H9 (cell line): Measurements from ENCODE around the gene ZBTB7A. TPM values are rescaled to one million over a fixed set of nuclear protein-coding genes. Genes with fewer than 3 reads are reported as not detected.

ENCODE experiments used
- DNase-seq: peaks from one replicate; pipeline ENCODE4 v3.0.0-alpha.2; 2017
- H2AFZ ChIP-seq: one replicate; pipeline ENCODE4 v1.6.1; 2013; ENCODE audit warnings: mild to moderate bottlenecking, low read length, control low read depth, moderate library complexity
- H2AK5ac ChIP-seq: 2 replicates; pipeline ENCODE4 v1.6.1; 2013; ENCODE audit warnings: low read length, control low read depth, mixed read lengths; ENCODE audit not compliant: insufficient read length
- H2BK120ac ChIP-seq: one replicate; pipeline ENCODE4 v1.6.1; 2013; ENCODE audit warnings: low read depth, mild to moderate bottlenecking, low read length, control low read depth, inconsistent platforms; ENCODE audit not compliant: poor library complexity, severe bottlenecking
- H2BK12ac ChIP-seq: 2 replicates; pipeline ENCODE4 v1.6.1; 2013; ENCODE audit warnings: low read length, control low read depth, mixed read lengths, low read depth; ENCODE audit not compliant: insufficient read length
- H2BK15ac ChIP-seq: 2 replicates; pipeline ENCODE4 v1.6.1; 2013; ENCODE audit warnings: low read depth, low read length, control low read depth
- H2BK20ac ChIP-seq: one replicate; pipeline ENCODE4 v1.6.1; 2013; ENCODE audit warnings: low read depth, mild to moderate bottlenecking, low read length, control low read depth, inconsistent platforms; ENCODE audit not compliant: poor library complexity, severe bottlenecking
- H2BK5ac ChIP-seq: 2 replicates; pipeline ENCODE4 v1.6.1; 2013; ENCODE audit warnings: low read length, control low read depth, mixed read lengths; ENCODE audit not compliant: insufficient read length
- H3K14ac ChIP-seq: 2 replicates; pipeline ENCODE4 v1.6.1; 2013; ENCODE audit warnings: low read length, control low read depth; ENCODE audit not compliant: insufficient read depth
- H3K18ac ChIP-seq: 2 replicates; pipeline ENCODE4 v1.6.1; 2013; ENCODE audit warnings: low read depth, mild to moderate bottlenecking, mixed read lengths, low read length, control low read depth; ENCODE audit not compliant: insufficient read length
- H3K23ac ChIP-seq: 2 replicates; pipeline ENCODE4 v1.6.1; 2013; ENCODE audit warnings: low read length, control low read depth, mixed read lengths, low read depth; ENCODE audit not compliant: insufficient read length
- H3K23me2 ChIP-seq: 2 replicates; pipeline ENCODE4 v1.6.1; 2013; ENCODE audit warnings: low read depth, mild to moderate bottlenecking, mixed read lengths, low read length, control low read depth; ENCODE audit not compliant: insufficient read length, poor library complexity, severe bottlenecking
- H3K27ac ChIP-seq: 2 replicates; pipeline ENCODE4 v1.5.1; 2013; ENCODE audit warnings: low read length, control low read depth, mixed read lengths, low read depth; ENCODE audit not compliant: insufficient read length
- H3K27me3 ChIP-seq: 2 replicates; pipeline ENCODE4 v1.6.1; 2013; ENCODE audit warnings: low read length, control low read depth, inconsistent platforms; ENCODE audit not compliant: insufficient read depth
- H3K4ac ChIP-seq: 2 replicates; pipeline ENCODE4 v1.6.1; 2013; ENCODE audit warnings: low read depth, mild to moderate bottlenecking, control low read depth, inconsistent platforms, low read length, moderate library complexity
- H3K4me1 ChIP-seq: 2 replicates; pipeline ENCODE4 v1.6.1; 2013; ENCODE audit warnings: low read length, control low read depth, inconsistent platforms; ENCODE audit not compliant: insufficient read depth
- H3K4me2 ChIP-seq: 2 replicates; pipeline ENCODE4 v1.6.1; 2013; ENCODE audit warnings: low read length, control low read depth, mixed read lengths; ENCODE audit not compliant: insufficient read length, insufficient read depth
- H3K56ac ChIP-seq: 2 replicates; pipeline ENCODE4 v1.6.1; 2013; ENCODE audit warnings: low read depth, mild to moderate bottlenecking, mixed read lengths, low read length, control low read depth; ENCODE audit not compliant: insufficient read length
- H3K79me1 ChIP-seq: 2 replicates; pipeline ENCODE4 v1.6.1; 2013; ENCODE audit warnings: low read depth, mild to moderate bottlenecking, moderate library complexity, low read length, control low read depth, inconsistent platforms; ENCODE audit not compliant: insufficient read depth, poor library complexity, severe bottlenecking
- H3K79me2 ChIP-seq: 2 replicates; pipeline ENCODE4 v1.6.1; 2013; ENCODE audit warnings: low read length, control low read depth, inconsistent platforms; ENCODE audit not compliant: insufficient read depth
- H3K9ac ChIP-seq: 2 replicates; pipeline ENCODE4 v1.6.1; 2013; ENCODE audit warnings: low read length, control low read depth, mixed read lengths; ENCODE audit not compliant: insufficient read length; ENCODE audit errors: extremely low read depth
- H3K9me3 ChIP-seq: one replicate; pipeline ENCODE4 v1.6.1; 2013; ENCODE audit warnings: low read depth, low read length, inconsistent platforms; ENCODE audit not compliant: control insufficient read depth
- H3T11ph ChIP-seq: one replicate; pipeline ENCODE4 v1.6.1; 2013; ENCODE audit warnings: mild to moderate bottlenecking, low read length, control low read depth, inconsistent platforms
- H4K20me1 ChIP-seq: one replicate; pipeline ENCODE4 v1.6.1; 2013; ENCODE audit not compliant: control insufficient read depth, insufficient read length, insufficient read depth
- H4K5ac ChIP-seq: 2 replicates; pipeline ENCODE4 v1.6.1; 2013; ENCODE audit warnings: low read depth, mild to moderate bottlenecking, mixed read lengths, low read length, control low read depth; ENCODE audit not compliant: insufficient read length
- H4K8ac ChIP-seq: replicated peaks from 2 replicates; pipeline ENCODE4 v1.6.1; 2013; ENCODE audit warnings: low read length, control low read depth, mixed read lengths, low read depth; ENCODE audit not compliant: insufficient read length
- H4K91ac ChIP-seq: 2 replicates; pipeline ENCODE4 v1.6.1; 2013; ENCODE audit warnings: low read depth, mild to moderate bottlenecking, moderate library complexity, mixed read lengths, low read length, control low read depth; ENCODE audit not compliant: insufficient read length
- H3K27ac Mint-ChIP-seq, 3 experiments: 2 replicates in 2 of 3; 3 replicates in 1 of 3; pipeline ENCODE4 v1.8.0; 2020 to 2021; ENCODE audit warnings: mixed read lengths in 3 of 3, mild to moderate bottlenecking in 1 of 3, moderate library complexity in 1 of 3
- H3K27me3 Mint-ChIP-seq: 2 replicates; pipeline ENCODE4 v1.8.0; 2021; ENCODE audit warnings: low read depth, mild to moderate bottlenecking, moderate library complexity, mixed read lengths
- H3K36me3 Mint-ChIP-seq, 3 experiments: 2 replicates in 2 of 3; 3 replicates in 1 of 3; pipeline ENCODE4 v1.8.0; 2020 to 2021; ENCODE audit warnings: low read depth in 3 of 3, mixed read lengths in 3 of 3; ENCODE audit not compliant: insufficient read depth in 1 of 3
- H3K4me1 Mint-ChIP-seq, 2 experiments: 2 replicates each; pipeline ENCODE4 v1.8.0; 2020; ENCODE audit warnings: mixed read lengths in 2 of 2
- H3K4me3 Mint-ChIP-seq, 2 experiments: 2 replicates in 1 of 2; 3 replicates in 1 of 2; pipeline ENCODE4 v1.8.0; 2020 to 2021; ENCODE audit warnings: mild to moderate bottlenecking in 2 of 2, mixed read lengths in 2 of 2, moderate library complexity in 1 of 2
- H3K9me3 Mint-ChIP-seq, 2 experiments: 2 replicates in 1 of 2; 3 replicates in 1 of 2; pipeline ENCODE4 v1.8.0; 2020; ENCODE audit warnings: mild to moderate bottlenecking in 2 of 2, mixed read lengths in 2 of 2, moderate library complexity in 1 of 2
- CTCF ChIP-seq: fragments of 200-600 bp; sonication (generic); conservative IDR thresholded peaks from 3 replicates; pipeline ENCODE4 v1.8.0; 2021; ENCODE audit warnings: antibody characterized with exemption, mild to moderate bottlenecking
- WGBS: extraction: QIAGEN DNeasy Blood & Tissue Kit; methylation state at CpG from one replicate; pipeline ENCODE4 v1.1.7; 2013; ENCODE audit warnings: missing lambda C conversion rate, low lambda C conversion rate, mixed read lengths; ENCODE audit not compliant: insufficient read length; ENCODE audit errors: extremely low coverage; 5-methylcytosine and 5-hydroxymethylcytosine counted together
- total RNA-seq: library from RNA; stranded (reverse); gene quantifications from 2 replicates; pipeline ENCODE4 v1.2.1, GENCODE V29; 2021

Gene ZBTB7A
- total RNA-seq, 1 experiment from 2014 or later: 24.9 TPM

DNA sequence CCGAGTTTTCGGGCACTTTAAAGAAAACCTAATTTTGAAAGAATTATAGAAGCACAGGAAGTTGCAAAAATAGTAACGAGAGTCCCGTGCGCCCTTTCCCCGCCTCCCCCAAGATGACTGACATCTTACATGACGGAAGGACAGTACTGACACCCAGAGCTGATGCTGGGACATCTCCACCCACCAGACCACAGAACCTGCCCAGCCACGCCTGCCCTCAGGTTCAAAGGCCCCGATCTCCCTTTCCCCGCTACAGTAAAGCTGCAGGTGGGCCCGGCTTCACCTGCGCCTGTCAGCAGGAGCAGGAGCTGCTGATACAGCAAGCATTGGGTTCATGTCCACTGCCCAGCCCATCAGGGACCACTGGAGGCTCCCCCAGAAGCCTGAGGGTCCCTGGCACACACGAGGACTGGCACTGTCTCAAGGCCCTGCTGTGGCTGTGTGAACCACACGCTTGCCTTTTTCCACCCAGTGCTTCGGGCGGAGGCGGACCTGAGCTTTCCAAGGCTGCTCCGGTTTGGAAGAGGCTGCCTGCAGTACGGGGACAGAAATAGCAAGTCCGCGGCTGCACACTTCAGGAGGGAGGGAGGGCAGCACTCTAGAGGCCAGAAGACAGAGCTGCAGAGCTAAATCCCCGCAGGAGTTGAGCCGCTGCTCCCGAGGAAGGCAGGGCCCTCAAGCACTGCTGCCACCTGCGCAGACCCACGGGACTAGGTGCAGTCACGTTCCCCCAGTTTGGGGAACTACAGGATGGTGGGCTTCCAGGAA is 48.5 kb upstream of the ZBTB7A start:
- no peak for DNase-seq
- Histone ChIP-seq H2BK20ac (no peak overlapping the region), H2BK15ac (no peak overlapping the region), H4K20me1 (no peaks in the 10 kb centered on the region), H3K4me1 (no peaks in the 10 kb centered on the region), H3K23ac (no peak overlapping the region), H3K9me3 (no peaks in the 10 kb centered on the region), H4K8ac (no peak overlapping the region), H2BK12ac (no peak overlapping the region), H3K56ac (no peak overlapping the region), H2AFZ (no peak overlapping the region), H3T11ph (no peak overlapping the region), H3K23me2 (no peaks in the 10 kb centered on the region), H3K4me2 (no peak overlapping the region), H2BK120ac (no peak overlapping the region), H2BK5ac (no peak overlapping the region), H4K5ac (no peak overlapping the region), H3K18ac (no peak overlapping the region), H3K27ac (no peak overlapping the region), H3K27me3 (no peaks in the 10 kb centered on the region), H3K14ac (no peak overlapping the region), H3K4ac (no peak overlapping the region), H2AK5ac (no peak overlapping the region), H3K9ac (no peak overlapping the region), H3K79me2 (peaks cover 2% of the 10 kb centered on the region; the same call in 1 of the 2 replicates), H3K79me1 (no peaks in the 10 kb centered on the region), H4K91ac (no peak overlapping the region)
- no peaks in the 10 kb centered on the region for H3K4me1 Mint-ChIP-seq
- H3K27ac Mint-ChIP-seq: peak overlapping the region in 2 of 3 experiments; percentile 49 to 63; a peak in 2 of 7 replicates
- no CpG with 5 or more reads among the region's 27 CpGs for WGBS
- no peak for TF ChIP-seq CTCF
- no peaks in the 10 kb centered on the region; the same call in 1 of the 2 replicates for H3K27me3 Mint-ChIP-seq
- H3K36me3 Mint-ChIP-seq: peaks cover 47 to 73% (median 71%) of the 10 kb centered on the region in 3 experiments
- peaks cover 5% of the 10 kb centered on the region in 2 experiments; a peak in 2 of 5 replicates for H3K9me3 Mint-ChIP-seq
- H3K4me3 Mint-ChIP-seq: no peak overlapping the region
